CD1c-positive myeloid dendritic cell (primary cell): ENCODE data around the gene NBEAL2.
A peak's percentile ranks its signal among the peaks of the same experiment; 100 is the strongest.

Experiments
- DNase-seq: peaks from one replicate; pipeline ENCODE4 v3.0.0-alpha.2; 2016; ENCODE audit errors: extremely low spot score

NBEAL2 gene

DNA sequence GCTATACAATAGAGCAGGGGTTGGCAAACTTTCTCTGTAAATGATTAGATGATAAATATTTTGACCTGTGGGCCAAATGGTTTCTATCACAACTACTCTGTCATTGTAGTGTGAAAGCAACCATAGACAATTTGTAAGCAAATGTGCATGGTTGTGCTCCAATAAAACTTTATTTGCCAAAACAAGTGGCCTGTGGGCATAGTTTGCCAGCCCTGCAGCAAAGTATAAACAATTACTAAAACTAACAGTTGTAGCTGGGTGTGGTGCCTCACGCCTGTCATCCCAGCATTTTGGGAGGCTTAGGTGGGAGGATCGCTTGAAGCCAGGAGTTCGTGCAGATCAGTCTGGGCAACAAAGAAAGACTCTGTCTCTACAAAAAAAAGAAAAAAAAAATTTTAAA, 61.6 kb downstream of the NBEAL2 start:
- no peak for DNase-seq

DNA sequence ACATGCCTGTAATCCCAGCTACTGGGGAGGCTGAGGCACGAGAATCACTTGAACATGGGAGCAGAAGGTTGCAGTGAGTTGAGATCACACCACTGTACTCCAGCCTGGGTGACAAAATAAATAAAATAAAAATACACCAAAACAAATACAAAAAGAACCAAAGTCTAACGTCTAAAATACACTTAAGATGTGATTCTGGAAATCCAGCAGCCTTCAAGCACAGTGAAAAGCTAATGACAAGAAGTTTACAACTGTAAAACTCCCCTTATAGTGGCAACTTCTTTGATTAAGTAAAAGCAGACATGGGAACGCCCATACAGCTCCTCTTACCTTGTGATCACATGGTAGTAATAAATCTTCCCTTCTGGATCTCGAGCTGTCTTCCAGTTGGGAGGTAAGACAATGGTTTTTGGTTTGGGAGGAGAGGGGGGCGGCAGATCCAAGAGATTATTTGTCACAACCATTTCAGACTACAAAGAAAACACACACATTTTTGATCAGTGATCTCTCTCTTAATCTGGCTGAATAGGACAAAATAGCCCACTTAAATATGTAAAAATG, 62.8 kb downstream of the NBEAL2 start:
- DNase-seq: no peak

DNA sequence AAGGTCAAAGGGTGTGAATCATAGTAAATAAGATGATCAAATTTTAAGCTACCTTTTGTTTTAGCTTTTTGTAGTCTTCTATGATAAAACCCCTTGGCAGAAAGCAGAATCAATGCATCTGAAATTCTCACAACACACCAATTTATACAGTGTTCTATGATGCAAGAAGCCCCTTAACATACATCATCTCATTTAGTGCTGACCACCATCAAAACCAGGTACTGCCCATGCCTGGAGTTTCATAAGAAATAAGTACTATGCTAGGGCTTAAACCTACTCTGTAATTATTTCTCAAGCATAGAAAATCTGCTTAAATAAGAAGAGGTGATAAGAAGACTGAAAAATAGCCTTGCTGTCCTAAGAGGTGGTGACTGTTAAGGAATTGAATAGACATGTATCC, 67.6 kb downstream of the NBEAL2 start:
- no peak for DNase-seq

DNA sequence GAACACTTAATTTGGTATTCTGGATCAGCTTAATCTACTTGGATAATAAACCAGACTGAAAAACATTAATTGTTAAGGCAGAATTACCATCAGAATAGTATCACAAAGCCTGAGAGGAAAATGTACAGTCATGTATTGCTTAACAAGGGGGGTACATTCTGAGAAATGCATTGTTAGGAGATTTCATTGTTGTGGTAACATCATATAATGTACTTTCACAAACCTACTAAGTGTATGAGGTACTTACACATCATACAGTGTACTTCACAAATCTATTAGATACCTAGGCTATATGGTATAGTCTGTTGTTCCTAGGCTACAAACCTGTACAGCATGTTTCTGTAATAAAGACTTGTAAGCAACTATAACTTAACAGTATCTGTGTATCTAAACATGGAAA, 68.2 kb downstream of the NBEAL2 start:
- no peak for DNase-seq

DNA sequence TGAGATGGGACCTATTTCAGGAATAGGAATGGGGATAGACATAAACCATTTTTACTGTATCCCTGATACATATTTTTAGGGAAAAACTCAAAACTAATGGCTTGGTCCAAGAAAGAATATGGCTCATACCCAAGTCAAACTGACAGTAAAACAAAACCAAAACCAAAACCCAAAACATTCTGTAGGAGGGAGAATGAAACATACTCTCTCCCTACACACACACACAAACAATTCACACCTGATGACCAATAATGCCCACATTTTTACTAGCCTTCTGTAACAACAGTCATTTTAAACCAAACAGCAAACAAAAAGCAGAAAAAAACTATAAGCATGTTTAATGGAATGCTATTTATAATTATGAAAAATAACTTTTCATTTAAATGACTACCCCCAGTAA, 74.9 kb downstream of the NBEAL2 start:
- DNase-seq: no peak

DNA sequence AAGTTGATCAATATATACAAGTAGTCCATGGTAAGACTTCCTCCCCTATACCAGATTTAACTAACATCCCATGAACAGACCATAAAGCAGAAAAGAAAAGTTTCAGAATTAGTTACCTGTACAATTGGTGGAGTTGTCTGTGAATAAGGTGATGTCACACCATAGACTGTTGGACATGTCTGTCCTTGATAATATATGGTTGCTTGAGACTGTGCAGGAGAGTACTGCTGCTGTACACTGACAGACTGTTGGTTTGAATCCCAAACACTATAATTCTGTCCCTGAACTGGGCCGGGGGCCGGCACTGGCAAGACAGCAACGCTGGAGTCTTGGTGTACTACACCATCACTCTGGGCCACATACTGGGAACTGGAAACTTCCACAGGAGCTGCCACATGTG, 77.2 kb downstream of the NBEAL2 start:
- no peak for DNase-seq

DNA sequence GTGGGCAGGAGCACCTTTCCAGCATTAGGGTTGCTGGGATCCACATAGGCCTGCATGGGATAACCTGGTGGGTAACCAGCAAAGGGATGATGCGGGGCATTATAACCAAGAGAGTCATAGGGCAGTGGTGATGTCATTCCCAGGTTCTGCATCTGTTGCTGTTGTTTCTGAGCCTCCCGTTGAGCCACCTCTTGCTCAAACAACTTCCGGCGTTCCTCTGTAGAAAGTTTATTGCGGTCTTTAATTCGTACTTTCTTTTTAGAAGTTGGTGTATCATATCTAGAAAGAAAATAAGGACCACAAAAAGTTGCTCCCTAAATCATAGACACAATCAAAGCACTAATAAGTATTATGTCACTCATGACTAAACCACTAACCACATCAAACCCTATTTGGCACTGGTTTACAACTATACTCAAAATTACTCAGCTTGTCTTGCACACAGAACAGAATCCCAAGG, 77.8 kb downstream of the NBEAL2 start:
- peak; percentile 9 for DNase-seq
